Activated B cell treated with CpG ODN at 0.5 μM for 24 hours (primary cell): Measurements from ENCODE around the gene CADM2. TPM values are rescaled to one million over a fixed set of nuclear protein-coding genes. Genes with fewer than 3 reads are reported as not detected.

ENCODE experiments used
- ATAC-seq: fragments of 200-7000 bp; cut with Tn5 transposase; one replicate; pipeline ENCODE4 v1.10.0; 2021; ENCODE audit warnings: low read depth, mild to moderate bottlenecking, moderate library complexity
- CTCF ChIA-PET: fragments of 350-600 bp; sonication (Branson Sonifier 250); formaldehyde crosslinking; loops from one replicate; lab custom pipeline; 2021; ENCODE audit warnings: antibody characterized with exemption; lab: Charles Lee
- POLR2A ChIA-PET: fragments of 350-600 bp; sonication (Branson Sonifier 250); formaldehyde crosslinking; loops from one replicate; lab custom pipeline; 2021; ENCODE audit warnings: antibody characterized with exemption; lab: Charles Lee
- DNase-seq: peaks from one replicate; pipeline ENCODE4 v3.0.0; 2022
- H3K27ac Mint-ChIP-seq: one replicate; pipeline ENCODE4 v1.8.0; 2020; ENCODE audit warnings: mixed read lengths
- H3K27me3 Mint-ChIP-seq: one replicate; pipeline ENCODE4 v1.8.0; 2021; ENCODE audit warnings: mixed read lengths
- H3K36me3 Mint-ChIP-seq: one replicate; pipeline ENCODE4 v1.8.0; 2021; ENCODE audit warnings: low read depth, mixed read lengths
- H3K4me1 Mint-ChIP-seq: one replicate; pipeline ENCODE4 v1.8.0; 2021; ENCODE audit warnings: mixed read lengths
- H3K4me3 Mint-ChIP-seq: one replicate; pipeline ENCODE4 v1.8.0; 2020; ENCODE audit warnings: mild to moderate bottlenecking, mixed read lengths
- H3K9me3 Mint-ChIP-seq: one replicate; pipeline ENCODE4 v1.8.0; 2020; ENCODE audit warnings: mixed read lengths
- CTCF ChIP-seq: fragments of 200-600 bp; IDR thresholded peaks from one replicate; pipeline ENCODE4 v1.8.0; 2022; ENCODE audit warnings: antibody characterized with exemption, mild to moderate bottlenecking
- intact Hi-C: fragments of 100-400 bp; cut with micrococcal nuclease; formaldehyde crosslinking; loops from one replicate; pipeline ENCODE4 v1.15.1; 2024
- total RNA-seq: library from RNA; stranded (reverse); gene quantifications from 2 replicates; pipeline ENCODE4 v1.2.3, GENCODE V29; 2022

Gene CADM2
- total RNA-seq, 1 donor from 2014 or later: not detected

GRCh38 chr3:85264381-85264780 lies 305.6 kb downstream of the CADM2 start:
- Mint-ChIP-seq H3K27ac (no peak overlapping the region), H3K4me3 (no peak overlapping the region), H3K9me3 (no peaks in the 10 kb centered on the region), H3K4me1 (no peaks in the 10 kb centered on the region), H3K27me3 (no peaks in the 10 kb centered on the region), H3K36me3 (no peaks in the 10 kb centered on the region)
- ATAC-seq (no peak), DNase-seq (no peak)
- ChIA-PET POLR2A (no interaction called here), CTCF (no interaction called here)
- no peak for TF ChIP-seq CTCF
- intact Hi-C loops: no loop called here

DNA sequence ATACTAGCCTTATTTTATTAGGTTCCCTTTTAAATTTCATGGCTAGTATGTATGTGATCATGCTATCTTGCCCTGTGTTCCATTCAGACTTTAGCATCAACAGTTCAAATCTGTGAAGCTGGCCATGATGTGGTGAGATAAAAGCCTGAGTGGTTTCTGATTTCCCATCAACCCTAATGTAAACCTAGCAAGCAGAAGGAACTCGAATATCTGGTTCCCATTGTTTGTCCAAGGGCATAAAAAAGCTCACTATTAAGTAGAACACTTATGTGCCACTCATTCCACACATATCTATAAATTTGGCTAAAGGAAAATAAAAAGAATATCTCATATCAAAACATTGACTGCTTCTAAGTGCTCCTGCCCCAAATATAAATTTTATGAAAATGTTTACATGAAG lies 311.7 kb downstream of the CADM2 start:
- Mint-ChIP-seq H3K27me3 (no peaks in the 10 kb centered on the region), H3K4me1 (no peaks in the 10 kb centered on the region), H3K36me3 (no peaks in the 10 kb centered on the region), H3K4me3 (no peak overlapping the region), H3K9me3 (no peaks in the 10 kb centered on the region), H3K27ac (no peak overlapping the region)
- intact Hi-C loops: no loop called here
- no peak for ATAC-seq
- CTCF ChIA-PET: no interaction called here
- TF ChIP-seq CTCF: no peak
- DNase-seq: no peak
- POLR2A ChIA-PET: no interaction called here

DNA sequence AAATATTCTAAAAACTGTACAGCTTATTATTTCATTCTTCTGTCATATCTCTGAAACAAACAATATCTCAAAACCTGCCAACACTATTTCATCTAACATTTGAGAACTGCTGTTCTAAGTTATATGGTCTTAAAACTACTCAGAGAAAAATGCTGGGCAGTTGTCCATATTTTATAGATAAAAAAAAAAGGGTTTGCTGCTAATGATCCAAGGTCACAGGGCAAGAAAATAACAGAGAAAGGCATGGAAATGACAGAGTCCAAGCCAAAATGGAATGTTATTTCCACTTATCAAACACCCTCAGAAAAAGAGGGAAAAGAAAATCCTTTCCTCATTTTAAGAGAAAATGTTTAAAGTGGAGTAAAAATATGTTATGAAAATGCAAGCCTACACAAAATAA lies 313.1 kb downstream of the CADM2 start:
- no peak overlapping the region for H3K4me3 Mint-ChIP-seq
- H3K9me3 Mint-ChIP-seq: no peaks in the 10 kb centered on the region
- ATAC-seq: no peak
- no peak for TF ChIP-seq CTCF
- no peak for DNase-seq
- intact Hi-C loops: no loop called here
- no peaks in the 10 kb centered on the region for H3K4me1 Mint-ChIP-seq
- no peaks in the 10 kb centered on the region for H3K36me3 Mint-ChIP-seq
- POLR2A ChIA-PET: no interaction called here
- no peaks in the 10 kb centered on the region for H3K27me3 Mint-ChIP-seq
- H3K27ac Mint-ChIP-seq: no peak overlapping the region
- CTCF ChIA-PET: no interaction called here

- Mint-ChIP-seq H3K27ac (no peak overlapping the region), H3K27me3 (no peaks in the 10 kb centered on the region), H3K4me3 (no peak overlapping the region), H3K4me1 (no peaks in the 10 kb centered on the region), H3K36me3 (no peaks in the 10 kb centered on the region), H3K9me3 (peaks cover 4% of the 10 kb centered on the region)
- DNase-seq (no peak), ATAC-seq (no peak)
- ChIA-PET POLR2A (no interaction called here), CTCF (no interaction called here)
- intact Hi-C loops: no loop called here
- TF ChIP-seq CTCF: no peak
Observed at GRCh38 chr3:85288257-85288656, 329.5 kb downstream of the CADM2 start.

- intact Hi-C loops: no loop called here
- H3K27me3 Mint-ChIP-seq: no peaks in the 10 kb centered on the region
- H3K27ac Mint-ChIP-seq: no peak overlapping the region
- DNase-seq: no peak
- no peaks in the 10 kb centered on the region for H3K4me1 Mint-ChIP-seq
- ChIA-PET POLR2A (no interaction called here), CTCF (no interaction called here)
- TF ChIP-seq CTCF: no peak
- no peaks in the 10 kb centered on the region for H3K36me3 Mint-ChIP-seq
- H3K9me3 Mint-ChIP-seq: peaks cover 2% of the 10 kb centered on the region
- no peak for ATAC-seq
- H3K4me3 Mint-ChIP-seq: no peak overlapping the region
Observed at GRCh38 chr3:85297291-85297690, 338.5 kb downstream of the CADM2 start.
